ENCODE data around the gene CWF19L2. TPM values are rescaled to one million over a fixed set of nuclear protein-coding genes. Genes with fewer than 3 reads are reported as not detected.
A peak's percentile ranks its signal among the peaks of the same experiment; 100 is the strongest.

Gene CWF19L2
- total RNA-seq, 1 donor from 2014 or later: 9.0 TPM

DNA sequence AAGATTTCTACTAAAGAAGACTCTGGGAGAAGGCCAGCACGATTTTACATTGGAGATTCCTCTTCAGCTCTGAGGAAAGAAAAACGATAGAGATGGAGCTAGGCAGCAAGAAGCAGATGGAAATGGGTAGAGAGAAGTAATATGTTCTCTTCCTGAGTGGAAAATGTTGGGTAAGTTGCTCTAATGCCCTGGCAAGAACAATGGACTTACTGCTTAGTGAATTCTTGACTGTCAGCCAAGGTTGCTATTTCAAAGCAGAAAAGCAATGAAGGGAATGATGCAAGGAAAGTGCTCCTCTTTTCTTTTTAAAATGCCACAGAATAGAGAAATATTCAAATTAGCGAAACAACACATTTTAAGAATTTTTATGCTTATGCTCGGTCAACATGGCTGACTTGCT is 38.4 kb upstream of the CWF19L2 start:
- no peak overlapping the region for H3K27ac Mint-ChIP-seq (ENCODE audit: unreplicated experiment)
- Histone ChIP-seq H3K4me1 (ENCODE audit: insufficient read depth, low read length) (peaks cover 2% of the 10 kb centered on the region), H3K36me3 (ENCODE audit: insufficient read depth, low read length) (no peaks in the 10 kb centered on the region), H3K27me3 (ENCODE audit: insufficient read depth, low read length) (no peaks in the 10 kb centered on the region), H3K79me2 (ENCODE audit: insufficient read depth, low read length) (no peaks in the 10 kb centered on the region), H3K4me2 (ENCODE audit: low read length) (no peak overlapping the region), H3K9me3 (ENCODE audit: insufficient read depth, low read depth, low read length) (no peaks in the 10 kb centered on the region), H3K9ac (ENCODE audit: low read length) (no peak overlapping the region), H3K27ac (ENCODE audit: low read depth, low read length) (no peak overlapping the region), H2AFZ (ENCODE audit: low read depth, low read length) (no peak overlapping the region), H3K4me3 (ENCODE audit: insufficient read depth, low read depth, low read length) (no peak overlapping the region), H4K20me1 (ENCODE audit: insufficient read depth, low read length) (no peaks in the 10 kb centered on the region)
- H3K4me3 Mint-ChIP-seq (ENCODE audit: unreplicated experiment): no peak overlapping the region
- no peaks in the 10 kb centered on the region for H3K9me3 Mint-ChIP-seq (ENCODE audit: unreplicated experiment)
- H3K36me3 Mint-ChIP-seq (ENCODE audit: low read depth, unreplicated experiment): no peaks in the 10 kb centered on the region
- peaks cover 11% of the 10 kb centered on the region for H3K4me1 Mint-ChIP-seq (ENCODE audit: low read depth, unreplicated experiment)
- DNase-seq (ENCODE audit: low read depth): peak; percentile 82
- no peak for TF ChIP-seq CTCF (IDR thresholded peaks at IDR 0.05; ENCODE audit: insufficient read depth, low read depth, low read length)
- H3K27me3 Mint-ChIP-seq (ENCODE audit: low read depth, unreplicated experiment): no peaks in the 10 kb centered on the region
- FAIRE-seq: no peak

GRCh38 chr11:107494055-107494454 is 36.4 kb upstream of the CWF19L2 start:
- DNase-seq (ENCODE audit: low read depth): no peak
- no peak overlapping the region for H3K9ac ChIP-seq (ENCODE audit: low read length)
- H3K9me3 Mint-ChIP-seq (ENCODE audit: unreplicated experiment): no peaks in the 10 kb centered on the region
- no peaks in the 10 kb centered on the region for H3K36me3 Mint-ChIP-seq (ENCODE audit: low read depth, unreplicated experiment)
- H4K20me1 ChIP-seq (ENCODE audit: insufficient read depth, low read length): no peaks in the 10 kb centered on the region
- H3K36me3 ChIP-seq (ENCODE audit: insufficient read depth, low read length): no peaks in the 10 kb centered on the region
- no peak overlapping the region for H3K27ac ChIP-seq (ENCODE audit: low read depth, low read length)
- no peak overlapping the region for H3K4me2 ChIP-seq (ENCODE audit: low read length)
- H3K27me3 ChIP-seq (ENCODE audit: insufficient read depth, low read length): no peaks in the 10 kb centered on the region
- H3K79me2 ChIP-seq (ENCODE audit: insufficient read depth, low read length): no peaks in the 10 kb centered on the region
- H3K4me3 ChIP-seq (ENCODE audit: insufficient read depth, low read depth, low read length): no peak overlapping the region
- peaks cover 3% of the 10 kb centered on the region for H3K27me3 Mint-ChIP-seq (ENCODE audit: low read depth, unreplicated experiment)
- FAIRE-seq: no peak
- H3K4me1 Mint-ChIP-seq (ENCODE audit: low read depth, unreplicated experiment): peaks cover 11% of the 10 kb centered on the region
- H3K4me1 ChIP-seq (ENCODE audit: insufficient read depth, low read length): peaks cover 2% of the 10 kb centered on the region
- H3K27ac Mint-ChIP-seq (ENCODE audit: unreplicated experiment): no peak overlapping the region
- TF ChIP-seq CTCF (IDR thresholded peaks at IDR 0.05; ENCODE audit: insufficient read depth, low read depth, low read length) (no peak), EZH2 (IDR thresholded peaks at IDR 0.05; ENCODE audit: insufficient read depth, low read length) (no peak)
- H3K4me3 Mint-ChIP-seq (ENCODE audit: unreplicated experiment): no peak overlapping the region
- H3K9me3 ChIP-seq (ENCODE audit: insufficient read depth, low read depth, low read length): no peaks in the 10 kb centered on the region
- no peak overlapping the region for H2AFZ ChIP-seq (ENCODE audit: low read depth, low read length)

- Histone ChIP-seq H3K36me3 (ENCODE audit: insufficient read depth, low read length) (no peaks in the 10 kb centered on the region), H3K9ac (ENCODE audit: low read length) (no peak overlapping the region), H3K4me2 (ENCODE audit: low read length) (no peak overlapping the region), H3K9me3 (ENCODE audit: insufficient read depth, low read depth, low read length) (no peaks in the 10 kb centered on the region), H2AFZ (ENCODE audit: low read depth, low read length) (no peak overlapping the region), H4K20me1 (ENCODE audit: insufficient read depth, low read length) (no peaks in the 10 kb centered on the region), H3K4me1 (ENCODE audit: insufficient read depth, low read length) (peaks cover 2% of the 10 kb centered on the region), H3K79me2 (ENCODE audit: insufficient read depth, low read length) (no peaks in the 10 kb centered on the region), H3K27me3 (ENCODE audit: insufficient read depth, low read length) (no peaks in the 10 kb centered on the region), H3K4me3 (ENCODE audit: insufficient read depth, low read depth, low read length) (no peak overlapping the region), H3K27ac (ENCODE audit: low read depth, low read length) (no peak overlapping the region)
- Mint-ChIP-seq H3K4me3 (ENCODE audit: unreplicated experiment) (no peak overlapping the region), H3K27me3 (ENCODE audit: low read depth, unreplicated experiment) (peaks cover 3% of the 10 kb centered on the region), H3K4me1 (ENCODE audit: low read depth, unreplicated experiment) (peaks cover 11% of the 10 kb centered on the region), H3K27ac (ENCODE audit: unreplicated experiment) (no peak overlapping the region), H3K36me3 (ENCODE audit: low read depth, unreplicated experiment) (no peaks in the 10 kb centered on the region), H3K9me3 (ENCODE audit: unreplicated experiment) (no peaks in the 10 kb centered on the region)
- no peak for TF ChIP-seq CTCF (IDR thresholded peaks at IDR 0.05; ENCODE audit: insufficient read depth, low read depth, low read length)
- no peak for TF ChIP-seq EZH2 (IDR thresholded peaks at IDR 0.05; ENCODE audit: insufficient read depth, low read length)
- FAIRE-seq: no peak
- peak; percentile 62 for DNase-seq (ENCODE audit: low read depth)
Observed at GRCh38 chr11:107493117-107493516, 35.5 kb upstream of the CWF19L2 start.

Data from astrocyte (in vitro differentiated cells and primary cell).